ENCODE data around the gene HSD17B1.

DNA sequence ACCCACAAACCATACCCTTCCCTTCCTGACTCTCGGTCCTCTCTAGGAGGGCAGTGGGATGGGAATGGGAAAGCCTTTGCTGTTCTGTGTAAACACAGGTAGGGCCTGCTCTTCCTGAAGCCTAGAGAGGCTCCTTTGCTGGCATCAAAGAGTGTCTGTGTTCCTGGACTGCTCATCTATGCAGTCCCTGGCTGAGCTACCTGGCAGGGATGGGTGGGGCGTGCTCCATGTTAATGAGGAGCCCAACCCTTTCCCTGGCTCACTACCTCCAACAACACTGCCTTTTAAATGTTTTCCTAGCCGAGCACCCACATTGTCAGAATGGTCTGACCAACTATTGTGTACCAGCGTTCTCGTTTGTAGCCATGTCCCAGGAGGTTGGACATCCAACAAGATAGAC, 43.3 kb upstream of the HSD17B1 start:
- TF ChIP-seq POLR2A (IDR thresholded peaks at IDR 0.05), result no peak
- TF ChIP-seq, protein P1, sequence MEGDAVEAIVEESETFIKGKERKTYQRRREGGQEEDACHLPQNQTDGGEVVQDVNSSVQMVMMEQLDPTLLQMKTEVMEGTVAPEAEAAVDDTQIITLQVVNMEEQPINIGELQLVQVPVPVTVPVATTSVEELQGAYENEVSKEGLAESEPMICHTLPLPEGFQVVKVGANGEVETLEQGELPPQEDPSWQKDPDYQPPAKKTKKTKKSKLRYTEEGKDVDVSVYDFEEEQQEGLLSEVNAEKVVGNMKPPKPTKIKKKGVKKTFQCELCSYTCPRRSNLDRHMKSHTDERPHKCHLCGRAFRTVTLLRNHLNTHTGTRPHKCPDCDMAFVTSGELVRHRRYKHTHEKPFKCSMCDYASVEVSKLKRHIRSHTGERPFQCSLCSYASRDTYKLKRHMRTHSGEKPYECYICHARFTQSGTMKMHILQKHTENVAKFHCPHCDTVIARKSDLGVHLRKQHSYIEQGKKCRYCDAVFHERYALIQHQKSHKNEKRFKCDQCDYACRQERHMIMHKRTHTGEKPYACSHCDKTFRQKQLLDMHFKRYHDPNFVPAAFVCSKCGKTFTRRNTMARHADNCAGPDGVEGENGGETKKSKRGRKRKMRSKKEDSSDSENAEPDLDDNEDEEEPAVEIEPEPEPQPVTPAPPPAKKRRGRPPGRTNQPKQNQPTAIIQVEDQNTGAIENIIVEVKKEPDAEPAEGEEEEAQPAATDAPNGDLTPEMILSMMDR (IDR thresholded peaks at IDR 0.05), result no peak
